ENCODE measurements around the gene CRIM1. TPM values are rescaled to one million over a fixed set of nuclear protein-coding genes. Genes with fewer than 3 reads are reported as not detected.

The CRIM1 gene
- total and polyA plus RNA-seq, 2 of the 8 experiments (the other 6 are each of a cell fraction or from before 2014, with no cell fraction given): 9.4 to 28.4 TPM

DNA sequence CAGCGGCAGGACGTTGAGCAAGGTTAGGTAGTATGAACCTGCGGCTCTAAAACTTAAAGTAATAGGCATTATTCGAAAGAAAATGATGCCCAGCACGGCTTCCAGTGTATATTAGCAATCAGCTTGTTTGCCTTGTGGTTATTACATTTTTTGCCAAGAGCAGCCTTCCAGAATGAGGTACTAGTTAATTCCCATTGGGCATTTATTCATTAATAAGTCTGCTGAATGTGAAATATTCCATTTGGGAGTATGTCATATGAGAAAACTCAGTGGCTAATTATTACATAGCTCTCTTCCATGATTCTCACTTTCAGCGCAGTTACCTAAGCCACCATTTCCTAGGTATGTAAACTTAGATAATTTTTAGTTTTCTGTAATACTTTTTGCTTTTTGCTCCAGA, 12.9 kb downstream of the CRIM1 start:
- H3K23ac ChIP-seq (ENCODE audit: insufficient read length): no peak overlapping the region
- peaks cover 46 to 100% of the 10 kb centered on the region in 2 experiments for H3K79me2 ChIP-seq (ENCODE audit: control insufficient read depth in 1 of 2, insufficient read depth in 2 of 2, low read length in 2 of 2)
- peak overlapping the region; percentile 10 for H3K4ac ChIP-seq (replicated peaks; ENCODE audit: insufficient read length, low read depth, low read length)
- no peaks in the 10 kb centered on the region for H3K27me3 ChIP-seq (replicated peaks in 1 of 4; ENCODE audit: control insufficient read depth in 3 of 4, extremely low read depth in 1 of 4, insufficient read depth in 3 of 4, low read length in 3 of 4)
- H3K9ac ChIP-seq (replicated peaks in 1 of 4; ENCODE audit: extremely low read depth in 1 of 4, low read depth in 3 of 4, low read length in 3 of 4): no peak overlapping the region
- POLR2A ChIA-PET (ENCODE audit: partially characterized antibody): interaction anchor here (1.0 to 4.3 kb wide), 4 partner anchors 10 to 92 kb away, joined by 3 to 16 read pairs (median 5); partner anchors contain the start of gene CRIM1
- H4K8ac ChIP-seq (ENCODE audit: extremely low read depth, insufficient read depth, low read length): no peak overlapping the region
- H3K4me1 ChIP-seq (replicated peaks in 1 of 4; ENCODE audit: control insufficient read depth in 3 of 4, insufficient read depth in 4 of 4, low read length in 3 of 4): peaks cover 14 to 49% (median 44%) of the 10 kb centered on the region in 4 experiments
- FAIRE-seq (no peak), DNase-seq (ENCODE audit: low read depth in 1 of 2, low spot score in 2 of 2) (no peak)
- peak overlapping the region; percentile 73 for H3K18ac ChIP-seq (ENCODE audit: extremely low read depth, low read length)
- H3K14ac ChIP-seq (ENCODE audit: insufficient read length): no peak overlapping the region
- peak overlapping the region; percentile 85 for H2BK15ac ChIP-seq (ENCODE audit: low read length)
- no peak overlapping the region for H3K56ac ChIP-seq (replicated peaks; ENCODE audit: insufficient read length, low read depth, low read length)
- H2AK5ac ChIP-seq (ENCODE audit: low read depth, low read length): peak overlapping the region; percentile 72; the same call in 1 of the 2 replicates
- no peaks in the 10 kb centered on the region; the same call in 1 of the 2 replicates for H3K23me2 ChIP-seq (ENCODE audit: low read depth, low read length)
- 89% methylated on average over 6 of the region's 6 CpGs; no CpG with 5 or more reads in 1 of the 2 experiments for WGBS, 2 experiments (ENCODE audit: extremely low coverage in 1 of 2, insufficient coverage in 1 of 2, insufficient read length in 1 of 2, insufficient replicate concordance in 2 of 2, low coverage in 1 of 2, low lambda C conversion rate in 2 of 2, missing lambda C conversion rate in 1 of 2)
- H2BK20ac ChIP-seq (ENCODE audit: low read length): peak overlapping the region; percentile 82; the same call in 1 of the 2 replicates
- no peaks in the 10 kb centered on the region for H3K9me3 ChIP-seq (ENCODE audit: insufficient read depth in 2 of 2, low read depth in 1 of 2, low read length in 1 of 2)
- no peak overlapping the region for H4K5ac ChIP-seq (ENCODE audit: insufficient read length, low read depth, low read length)
- H3K79me1 ChIP-seq (ENCODE audit: low read depth, low read length): peaks cover 11% of the 10 kb centered on the region; the same call in 1 of the 2 replicates
- no peak overlapping the region for H3K27ac ChIP-seq (ENCODE audit: low read depth, low read length)
- peak overlapping the region; percentile 76 for H2BK5ac ChIP-seq (ENCODE audit: low read depth, low read length)
- no peak overlapping the region for H2BK120ac ChIP-seq (replicated peaks; ENCODE audit: low read depth, low read length)
- H2AFZ ChIP-seq (ENCODE audit: low read length): no peak overlapping the region
- H4K20me1 ChIP-seq (replicated peaks in 1 of 2; ENCODE audit: control insufficient read depth in 1 of 2, insufficient read depth in 2 of 2, low read length in 2 of 2): peaks cover 0 to 8% of the 10 kb centered on the region in 2 experiments
- H2BK12ac ChIP-seq (ENCODE audit: low read depth, low read length): peak overlapping the region; percentile 89; the same call in 1 of the 2 replicates
- no peaks in the 10 kb centered on the region; a peak in 1 of 8 replicates for H3K36me3 ChIP-seq (ENCODE audit: control insufficient read depth in 2 of 4, insufficient read depth in 4 of 4, low read length in 3 of 4)
- peak overlapping the region; percentile 83 for H4K91ac ChIP-seq (replicated peaks; ENCODE audit: insufficient read length, low read length)
- CTCF ChIA-PET (ENCODE audit: partially characterized antibody): interaction anchor here (0.7 to 2.2 kb wide), 17 partner anchors 9 to 139 kb away, joined by 3 to 11 read pairs (median 3); no protein-coding TSS in a partner anchor
- peak overlapping the region; percentile 55 to 69 for H3K4me2 ChIP-seq (ENCODE audit: insufficient read depth in 1 of 2, low read depth in 2 of 2, low read length in 2 of 2)
- peak overlapping the region in 1 of 4 experiments; percentile 11; a peak in 1 of 8 replicates for H3K4me3 ChIP-seq (ENCODE audit: extremely low read depth in 1 of 4, insufficient read depth in 2 of 4, low read depth in 3 of 4, low read length in 4 of 4)
- TF ChIP-seq SP4 (IDR thresholded peaks at IDR 0.05; ENCODE audit: low read length) (no peak), CEBPB (IDR thresholded peaks at IDR 0.05; ENCODE audit: low read depth, low read length) (no peak), CTBP2 (IDR thresholded peaks at IDR 0.05; ENCODE audit: borderline replicate concordance, insufficient read depth, insufficient read length, low read length) (no peak), SIN3A (conservative IDR thresholded peaks at IDR 0.05 in 1 of 2, IDR thresholded peaks at IDR 0.05 in 1 of 2; ENCODE audit: low read depth in 1 of 2, low read length in 2 of 2) (no peak), POLR2AphosphoS5 (IDR thresholded peaks at IDR 0.05; ENCODE audit: low read depth, low read length) (no peak), EZH2 (IDR thresholded peaks at IDR 0.05; ENCODE audit: low read depth, low read length, severe bottlenecking) (no peak), CHD2 (IDR thresholded peaks at IDR 0.05; ENCODE audit: low read length) (no peak), KDM5A (IDR thresholded peaks at IDR 0.05; ENCODE audit: low read length) (no peak), GTF2F1 (IDR thresholded peaks at IDR 0.05; ENCODE audit: borderline replicate concordance, low read depth, low read length) (no peak), RXRA (IDR thresholded peaks at IDR 0.05; ENCODE audit: insufficient read depth, low read depth, low read length) (no peak), TEAD4 (IDR thresholded peaks at IDR 0.05; ENCODE audit: low read depth, low read length) (no peak), RFX5 (IDR thresholded peaks at IDR 0.05; ENCODE audit: borderline replicate concordance, low read depth, low read length) (no peak), GABPA (IDR thresholded peaks at IDR 0.05; ENCODE audit: borderline replicate concordance, insufficient read depth, low read length) (no peak), SIRT6 (IDR thresholded peaks at IDR 0.05; ENCODE audit: low read length) (no peak)
